ENCODE measurements around the gene ASIC4. TPM values are rescaled to one million over a fixed set of nuclear protein-coding genes. Genes with fewer than 3 reads are reported as not detected.
A peak's percentile ranks its signal among the peaks of the same experiment; 100 is the strongest.

ASIC4 gene
- total RNA-seq, 3 donors from 2014 or later = 0.08 TPM; not detected in 2

DNA sequence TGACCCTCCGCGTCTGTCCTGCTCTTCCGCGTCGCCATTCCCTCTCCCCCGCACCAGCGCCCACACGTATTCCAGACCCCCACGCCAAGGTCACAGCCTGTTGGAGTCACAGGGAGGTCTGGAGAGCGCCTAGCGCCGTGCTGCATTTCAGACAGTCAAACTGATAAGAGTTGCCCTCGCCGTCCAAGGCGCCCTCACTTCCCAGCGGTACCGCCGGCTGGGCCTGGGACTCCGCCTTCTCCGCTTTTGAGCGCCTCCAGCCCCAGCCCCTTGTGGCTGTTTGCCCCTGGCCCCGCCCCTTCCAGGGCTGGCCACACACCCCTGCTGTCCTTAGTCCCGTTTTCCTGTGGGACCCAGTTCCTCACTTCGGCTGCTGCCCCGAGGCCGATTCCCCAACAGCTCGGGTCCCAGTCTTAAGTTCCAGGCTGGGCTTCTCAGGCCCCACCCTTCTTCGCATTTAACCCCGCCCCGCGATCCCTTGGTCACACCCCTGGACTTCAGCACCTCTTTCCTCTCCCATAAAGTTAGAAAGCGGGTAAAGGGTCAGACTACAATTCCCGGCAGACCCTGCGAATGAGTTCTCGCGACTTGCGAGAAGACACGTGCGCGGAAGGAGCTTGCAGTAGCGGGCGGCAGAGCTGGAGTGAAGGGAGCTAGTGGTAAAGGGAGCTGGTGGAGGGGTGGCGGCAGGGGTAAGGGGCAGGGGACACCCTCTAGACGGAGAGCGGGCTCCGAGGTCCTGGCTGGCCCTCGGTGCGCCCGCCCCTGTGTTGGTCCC lies 15.8 kb upstream of the ASIC4 start, which contains the start of gene GMPPA:
GMPPA (plus strand) TSS at position 612 of the 778 bp plus-strand sequence. CDS start 1,085 bp downstream, outside the sequence.
- peaks cover 41% of the 10 kb centered on the region for H3K27me3 Mint-ChIP-seq (ENCODE audit: low read depth)
- H3K9me3 Mint-ChIP-seq = no peaks in the 10 kb centered on the region
- H3K4me3 Mint-ChIP-seq = peak within 1 kb of the TSS; percentile 98
- H3K36me3 Mint-ChIP-seq (ENCODE audit: insufficient read depth) = peaks cover 11% of the 10 kb centered on the region
- H3K4me1 Mint-ChIP-seq (ENCODE audit: low read depth) = peaks cover 31% of the 10 kb centered on the region
- DNase-seq = peak; percentile 88
- ATAC-seq = peak; percentile 94 to 96

DNA sequence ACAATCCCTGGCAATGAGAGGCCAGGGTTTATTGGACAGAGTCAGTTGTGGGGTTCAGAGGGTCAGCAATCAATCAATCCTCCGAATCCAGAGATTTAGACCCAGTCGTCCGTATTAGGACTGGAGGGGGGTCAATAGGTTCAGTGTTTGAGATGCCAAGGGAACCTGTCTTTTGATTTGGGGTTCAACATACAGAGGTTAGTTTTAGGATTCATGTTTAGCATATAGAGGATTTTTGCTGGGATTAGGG lies 15.3 kb upstream of the ASIC4 start:
- ATAC-seq (no peak), DNase-seq (no peak)
- Mint-ChIP-seq H3K4me3 (peak overlapping the region; percentile 98), H3K27me3 (ENCODE audit: low read depth) (peaks cover 36% of the 10 kb centered on the region), H3K4me1 (ENCODE audit: low read depth) (peaks cover 31% of the 10 kb centered on the region), H3K36me3 (ENCODE audit: insufficient read depth) (peaks cover 15% of the 10 kb centered on the region), H3K9me3 (no peaks in the 10 kb centered on the region)

GRCh38 chr2:219499555-219499954 lies 14.7 kb upstream of the ASIC4 start:
- H3K4me1 Mint-ChIP-seq (ENCODE audit: low read depth) = peaks cover 31% of the 10 kb centered on the region
- H3K4me3 Mint-ChIP-seq = peak overlapping the region; percentile 98
- ATAC-seq = no peak
- no peak for DNase-seq
- H3K36me3 Mint-ChIP-seq (ENCODE audit: insufficient read depth) = peaks cover 21% of the 10 kb centered on the region
- no peaks in the 10 kb centered on the region for H3K9me3 Mint-ChIP-seq
- H3K27me3 Mint-ChIP-seq (ENCODE audit: low read depth) = peaks cover 30% of the 10 kb centered on the region

- ATAC-seq (no peak), DNase-seq (no peak)
- no peaks in the 10 kb centered on the region for H3K9me3 Mint-ChIP-seq
- H3K4me1 Mint-ChIP-seq (ENCODE audit: low read depth) = peaks cover 31% of the 10 kb centered on the region
- H3K27me3 Mint-ChIP-seq (ENCODE audit: low read depth) = peaks cover 24% of the 10 kb centered on the region
- H3K4me3 Mint-ChIP-seq = peak overlapping the region; percentile 98
- H3K36me3 Mint-ChIP-seq (ENCODE audit: insufficient read depth) = peaks cover 27% of the 10 kb centered on the region
Measured at GRCh38 chr2:219500135-219500534, 14.1 kb upstream of the ASIC4 start.

GRCh38 chr2:219501849-219502248 lies 12.4 kb upstream of the ASIC4 start:
- ATAC-seq = no peak
- Mint-ChIP-seq H3K4me1 (ENCODE audit: low read depth) (peaks cover 28% of the 10 kb centered on the region), H3K4me3 (no peak overlapping the region), H3K27me3 (ENCODE audit: low read depth) (peaks cover 12% of the 10 kb centered on the region), H3K36me3 (ENCODE audit: insufficient read depth) (peaks cover 40% of the 10 kb centered on the region), H3K9me3 (no peaks in the 10 kb centered on the region)
- no peak for DNase-seq

DNA sequence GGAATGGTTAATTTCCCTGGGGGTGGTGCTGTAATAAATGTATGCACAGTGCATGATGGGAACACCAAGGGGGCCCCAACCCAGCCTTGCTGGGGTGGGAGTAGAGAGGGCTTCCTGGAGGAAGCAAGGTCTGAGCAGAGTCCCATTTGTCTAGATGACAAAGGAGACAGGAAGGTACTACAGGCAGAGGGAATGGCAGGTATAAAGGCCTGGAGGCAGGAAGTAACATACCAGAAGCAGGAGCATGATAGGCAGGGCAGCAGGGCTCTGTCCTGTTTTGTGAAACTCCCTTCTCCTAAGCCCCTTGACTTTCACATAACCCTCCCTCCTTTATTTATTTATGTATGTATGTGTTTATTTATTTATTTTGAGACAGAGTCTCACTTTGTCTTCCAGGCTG lies 11.7 kb upstream of the ASIC4 start:
- Mint-ChIP-seq H3K27me3 (ENCODE audit: low read depth) (peaks cover 9% of the 10 kb centered on the region), H3K4me1 (ENCODE audit: low read depth) (peaks cover 23% of the 10 kb centered on the region), H3K4me3 (no peak overlapping the region), H3K9me3 (no peaks in the 10 kb centered on the region), H3K36me3 (ENCODE audit: insufficient read depth) (peaks cover 43% of the 10 kb centered on the region)
- ATAC-seq (no peak), DNase-seq (no peak)

DNA sequence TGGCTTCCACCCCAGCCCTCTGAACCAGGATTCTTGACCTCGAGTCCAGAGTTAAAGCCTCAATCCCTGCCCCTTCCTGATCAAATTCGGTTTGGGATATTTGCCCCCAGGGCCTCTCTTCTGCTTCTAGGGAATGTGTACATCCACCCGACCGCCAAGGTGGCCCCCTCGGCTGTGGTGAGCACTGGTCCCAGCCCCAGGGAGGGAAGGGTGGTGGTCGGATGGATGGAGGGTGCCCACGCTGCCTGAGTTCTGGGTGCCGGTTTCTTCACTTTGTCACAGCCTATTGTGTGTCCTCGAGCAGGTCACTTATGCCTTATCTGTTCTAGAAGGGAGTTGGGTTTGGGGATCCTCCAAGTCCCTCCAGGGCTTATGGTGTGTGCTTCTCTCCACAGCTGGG lies 8.7 kb upstream of the ASIC4 start:
- H3K4me1 Mint-ChIP-seq (ENCODE audit: low read depth) = peaks cover 11% of the 10 kb centered on the region
- H3K27me3 Mint-ChIP-seq (ENCODE audit: low read depth) = peaks cover 15% of the 10 kb centered on the region
- H3K36me3 Mint-ChIP-seq (ENCODE audit: insufficient read depth) = peaks cover 36% of the 10 kb centered on the region
- H3K4me3 Mint-ChIP-seq = no peak overlapping the region
- no peak for DNase-seq
- no peaks in the 10 kb centered on the region for H3K9me3 Mint-ChIP-seq
- ATAC-seq = no peak

- ATAC-seq (no peak), DNase-seq (no peak)
- H3K4me1 Mint-ChIP-seq (ENCODE audit: low read depth) = peaks cover 11% of the 10 kb centered on the region
- H3K4me3 Mint-ChIP-seq = no peak overlapping the region
- H3K36me3 Mint-ChIP-seq (ENCODE audit: insufficient read depth) = peaks cover 36% of the 10 kb centered on the region
- peaks cover 21% of the 10 kb centered on the region for H3K27me3 Mint-ChIP-seq (ENCODE audit: low read depth)
- H3K9me3 Mint-ChIP-seq = no peaks in the 10 kb centered on the region
Measured at GRCh38 chr2:219506153-219506801, 8.0 kb upstream of the ASIC4 start.

- ATAC-seq (no peak), DNase-seq (no peak)
- H3K9me3 Mint-ChIP-seq = no peaks in the 10 kb centered on the region
- peaks cover 11% of the 10 kb centered on the region for H3K4me1 Mint-ChIP-seq (ENCODE audit: low read depth)
- peaks cover 35% of the 10 kb centered on the region for H3K36me3 Mint-ChIP-seq (ENCODE audit: insufficient read depth)
- H3K27me3 Mint-ChIP-seq (ENCODE audit: low read depth) = peaks cover 27% of the 10 kb centered on the region
- no peak overlapping the region for H3K4me3 Mint-ChIP-seq
Measured at GRCh38 chr2:219506802-219507526, 7.3 kb upstream of the ASIC4 start.

DNA sequence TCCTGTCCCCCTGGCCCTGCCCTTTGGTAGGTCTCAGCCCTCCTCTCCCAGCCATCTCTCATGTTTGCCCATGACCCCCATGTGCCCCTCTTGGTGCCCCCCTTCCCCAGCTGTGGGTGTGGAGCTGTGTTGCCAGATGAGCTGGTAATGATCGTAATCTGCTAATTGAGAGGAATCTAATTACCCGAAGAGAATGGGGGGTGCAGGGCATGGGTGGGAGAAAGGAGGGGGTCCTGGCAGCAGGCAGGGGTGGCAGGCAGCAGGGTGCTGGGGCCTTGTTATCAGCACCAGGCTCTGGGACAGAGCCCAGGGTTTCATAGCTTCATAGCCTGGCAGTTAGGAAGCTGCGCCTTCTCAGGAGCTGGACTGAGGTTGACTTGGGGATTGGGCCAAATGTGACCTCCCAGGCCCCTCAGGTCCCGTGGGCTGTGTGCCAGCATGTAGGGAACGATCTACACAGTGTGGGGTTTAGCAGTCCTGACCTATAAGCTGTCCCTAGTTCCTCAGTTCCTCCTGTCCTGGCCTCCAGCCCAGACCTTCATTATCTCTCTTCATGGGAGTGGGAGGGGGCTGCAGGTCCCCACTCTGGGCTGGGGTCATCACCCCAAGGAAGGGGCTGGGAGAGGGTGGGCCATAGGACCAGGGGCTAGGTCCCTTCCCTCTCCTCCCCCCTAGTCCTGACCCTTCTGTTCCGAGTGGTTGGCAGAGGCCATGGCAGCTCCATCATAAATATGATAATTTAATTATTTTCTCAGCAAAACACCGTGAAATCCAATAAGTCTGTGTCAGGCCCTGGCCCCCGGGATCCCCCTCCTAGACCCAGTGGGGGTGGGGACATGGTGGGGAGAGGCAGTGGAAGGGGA lies 6.5 kb upstream of the ASIC4 start:
- ATAC-seq (no peak), DNase-seq (no peak)
- Mint-ChIP-seq H3K4me3 (no peak overlapping the region), H3K4me1 (ENCODE audit: low read depth) (peaks cover 11% of the 10 kb centered on the region), H3K36me3 (ENCODE audit: insufficient read depth) (peaks cover 34% of the 10 kb centered on the region), H3K27me3 (ENCODE audit: low read depth) (peaks cover 33% of the 10 kb centered on the region), H3K9me3 (no peaks in the 10 kb centered on the region)

DNA sequence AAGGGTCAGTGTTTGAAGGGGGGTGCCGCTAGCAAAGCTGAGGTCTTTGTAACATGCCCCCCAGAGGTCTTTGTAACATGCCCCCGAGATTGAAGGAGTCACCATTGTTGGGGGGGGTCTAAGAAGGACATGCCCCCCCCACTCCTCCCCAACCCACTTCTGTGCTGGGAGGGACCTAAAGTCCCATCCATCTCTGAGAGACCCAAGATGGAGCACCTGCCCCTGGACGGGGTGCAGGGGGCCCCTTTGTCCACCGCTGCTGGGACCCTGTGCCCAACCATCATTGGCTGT lies 5.9 kb upstream of the ASIC4 start:
- ATAC-seq (no peak), DNase-seq (no peak)
- H3K27me3 Mint-ChIP-seq (ENCODE audit: low read depth) = peaks cover 38% of the 10 kb centered on the region
- H3K9me3 Mint-ChIP-seq = no peaks in the 10 kb centered on the region
- peaks cover 33% of the 10 kb centered on the region for H3K36me3 Mint-ChIP-seq (ENCODE audit: insufficient read depth)
- H3K4me3 Mint-ChIP-seq = no peak overlapping the region
- peaks cover 15% of the 10 kb centered on the region for H3K4me1 Mint-ChIP-seq (ENCODE audit: low read depth)

DNA sequence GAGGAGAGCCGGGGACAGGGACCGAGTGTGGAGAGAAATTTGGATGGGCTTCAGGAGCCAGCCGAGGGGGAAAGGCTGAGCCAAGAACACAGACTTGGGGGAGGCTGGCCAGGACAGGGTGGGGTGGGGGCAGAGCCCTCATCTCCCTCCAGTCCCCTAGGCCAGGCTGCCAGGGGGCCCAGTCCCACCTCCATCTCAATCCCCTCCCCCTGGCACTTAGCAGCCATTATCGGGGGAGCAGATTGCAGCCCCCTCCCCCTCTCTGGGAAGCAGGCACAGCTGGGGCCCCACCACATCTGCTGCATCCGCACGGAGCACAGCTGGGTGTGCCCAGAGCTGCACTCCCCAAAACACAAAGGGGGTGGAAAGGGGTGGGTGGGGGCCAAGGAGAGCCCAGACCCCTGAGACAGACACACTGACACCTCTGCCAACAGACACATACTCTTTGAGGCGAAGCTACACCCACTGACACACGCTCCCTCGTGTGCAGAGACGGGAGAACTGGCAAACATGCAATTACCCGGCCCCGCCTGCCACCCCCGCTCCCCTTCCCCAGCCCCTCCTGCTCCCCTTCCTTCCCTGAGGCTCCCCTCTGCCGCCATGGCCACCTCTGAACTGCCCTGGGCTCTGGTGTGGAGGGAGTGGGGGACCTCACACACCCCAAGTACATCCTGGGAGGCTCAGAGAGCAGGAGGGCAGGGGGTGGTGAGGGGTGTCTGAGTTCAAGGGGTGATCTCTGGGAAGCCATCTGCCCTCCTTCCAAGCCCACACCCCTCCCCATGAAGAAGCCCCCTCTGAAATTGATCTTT lies 5.1 kb upstream of the ASIC4 start:
- Mint-ChIP-seq H3K9me3 (no peaks in the 10 kb centered on the region), H3K4me3 (no peak overlapping the region), H3K27me3 (ENCODE audit: low read depth) (peaks cover 46% of the 10 kb centered on the region), H3K36me3 (ENCODE audit: insufficient read depth) (peaks cover 26% of the 10 kb centered on the region), H3K4me1 (ENCODE audit: low read depth) (peaks cover 23% of the 10 kb centered on the region)
- no peak for DNase-seq
- ATAC-seq = peak; percentile 26 to 28

GRCh38 chr2:219509780-219510511 lies 4.3 kb upstream of the ASIC4 start:
- ATAC-seq (peak; percentile 80 to 86), DNase-seq (peak; percentile 32)
- no peaks in the 10 kb centered on the region for H3K9me3 Mint-ChIP-seq
- peaks cover 50% of the 10 kb centered on the region for H3K27me3 Mint-ChIP-seq (ENCODE audit: low read depth)
- H3K4me3 Mint-ChIP-seq = peak overlapping the region; percentile 48
- peaks cover 25% of the 10 kb centered on the region for H3K4me1 Mint-ChIP-seq (ENCODE audit: low read depth)
- peaks cover 18% of the 10 kb centered on the region for H3K36me3 Mint-ChIP-seq (ENCODE audit: insufficient read depth)

All from activated T-cell treated with anti-CD3 and anti-CD28 coated beads, Interleukin-2, amount 50 U/mL, for 4 hours (primary cell).